ENCODE results near the gene AIP. TPM values are rescaled to one million over a fixed set of nuclear protein-coding genes. Genes with fewer than 3 reads are reported as not detected.

The AIP gene
- total and polyA plus RNA-seq, 2 of the 8 experiments (the other 6 are each of a cell fraction or from before 2014, with no cell fraction given) = 29.8 to 54.4 TPM

DNA sequence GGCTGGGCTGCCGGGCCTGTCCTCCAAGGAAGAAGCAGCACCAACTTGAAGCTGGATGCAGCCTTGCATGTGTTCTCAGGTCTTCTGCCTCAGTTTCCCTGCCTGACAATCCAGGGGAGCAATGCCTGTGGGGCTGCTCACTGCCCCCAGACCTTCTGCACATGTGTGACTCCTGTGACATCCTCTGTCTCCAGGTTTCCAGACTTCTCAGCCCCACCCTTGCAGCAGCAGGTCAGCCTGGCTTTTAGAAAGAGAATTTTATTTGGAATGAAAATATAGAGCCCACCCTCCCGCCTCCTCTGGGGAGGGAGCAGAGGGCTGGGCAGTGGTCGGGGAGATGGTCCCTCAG lies 45.0 kb upstream of the AIP start (continued):
- no peak for TF ChIP-seq ZNF274 (IDR thresholded peaks at IDR 0.05; ENCODE audit: borderline replicate concordance, extremely low read depth, low read length)

Data from H1 (cell line).